NCI-H1048 (cell line): Measurements from ENCODE around the gene HHEX.
A peak's percentile ranks its signal among the peaks of the same experiment; 100 is the strongest.
"Not testable (repeated sequence)": the region's sequence is repeated elsewhere in the genome, so short reads cannot be mapped to it uniquely, and the experiment has no call there.

Experiments
- DNase-seq: peaks from one replicate; lab custom pipeline; 2025; lab: John Stamatoyannopoulos, UW

HHEX gene

GRCh38 chr10:92689663-92690210 is at the start of gene HHEX:
Gene HHEX (plus strand): TSS chr10:92689955. CDS start chr10:92689987, 32 bp downstream.
- DNase-seq: no peak

GRCh38 chr10:92640107-92640506 is 49.6 kb upstream of the HHEX start:
- no peak for DNase-seq

- no peak for DNase-seq
Measured at GRCh38 chr10:92641492-92641891, 48.3 kb upstream of the HHEX start.

GRCh38 chr10:92644921-92645320 is 44.8 kb upstream of the HHEX start:
- DNase-seq: no peak

- DNase-seq: not testable (repeated sequence)
Measured at GRCh38 chr10:92650864-92651263, 38.9 kb upstream of the HHEX start.

- DNase-seq: no peak
Measured at GRCh38 chr10:92655426-92655825, 34.3 kb upstream of the HHEX start.

GRCh38 chr10:92656266-92656961 is 33.3 kb upstream of the HHEX start:
- peak; percentile 1 for DNase-seq

- DNase-seq: no peak
Measured at GRCh38 chr10:92657024-92657423, 32.7 kb upstream of the HHEX start.

- no peak for DNase-seq
Measured at GRCh38 chr10:92662848-92663247, 26.9 kb upstream of the HHEX start.

GRCh38 chr10:92664322-92664721 is 25.4 kb upstream of the HHEX start:
- DNase-seq: no peak

GRCh38 chr10:92667078-92667477 is 22.7 kb upstream of the HHEX start:
- no peak for DNase-seq

- no peak for DNase-seq
Measured at GRCh38 chr10:92677708-92678107, 12.0 kb upstream of the HHEX start.

GRCh38 chr10:92678206-92678605 is 11.5 kb upstream of the HHEX start:
- DNase-seq: no peak

- DNase-seq: no peak
Measured at GRCh38 chr10:92681306-92681834, 8.4 kb upstream of the HHEX start.

- DNase-seq: no peak
Measured at GRCh38 chr10:92688573-92688926, 1.2 kb upstream of the HHEX start.

- DNase-seq: no peak
Measured at GRCh38 chr10:92688927-92689662, 660 bp upstream of the HHEX start.

GRCh38 chr10:92690211-92690914 is 608 bp downstream of the HHEX start:
- DNase-seq: no peak

- no peak for DNase-seq
Measured at GRCh38 chr10:92690915-92691590, 1.3 kb downstream of the HHEX start.

- DNase-seq: no peak
Measured at GRCh38 chr10:92691591-92692079, 1.9 kb downstream of the HHEX start.

- DNase-seq: no peak
Measured at GRCh38 chr10:92692080-92692671, 2.4 kb downstream of the HHEX start.
